ENCODE measurements around the gene BLTP3B. TPM values are rescaled to one million over a fixed set of nuclear protein-coding genes. Genes with fewer than 3 reads are reported as not detected.

The BLTP3B gene
- total and polyA plus RNA-seq, 4 donors, result 11.0 to 36.8 (median 18.6) TPM

DNA sequence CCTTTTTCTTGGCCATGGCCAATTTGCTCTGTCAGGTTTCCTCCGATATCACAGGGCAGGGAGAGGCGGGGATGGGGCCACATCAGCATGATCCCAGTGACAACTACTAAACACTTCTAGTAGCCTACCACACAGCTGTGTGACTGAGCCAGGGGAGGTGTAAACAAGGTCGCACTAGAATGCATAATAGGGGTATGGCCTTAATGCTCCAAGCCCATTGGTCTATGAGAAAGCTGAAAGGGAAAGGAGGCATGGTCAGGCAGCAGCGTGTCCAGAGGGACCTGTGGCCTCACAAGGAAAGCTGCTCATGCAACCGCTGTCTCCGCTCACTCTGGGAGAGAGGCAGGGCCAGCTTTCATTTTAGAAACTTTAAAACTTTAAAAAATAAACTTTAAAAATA, 30.4 kb upstream of the BLTP3B start:
- no peak overlapping the region for H3K4me3 ChIP-seq (ENCODE audit: low read depth in 1 of 3, low read length in 3 of 3)
- H3K4me1 ChIP-seq (ENCODE audit: control insufficient read depth in 4 of 4, insufficient read depth in 4 of 4, low read length in 3 of 4), result no peaks in the 10 kb centered on the region
- H3K27me3 ChIP-seq (ENCODE audit: control insufficient read depth in 4 of 4, insufficient read depth in 4 of 4, low read length in 3 of 4), result no peaks in the 10 kb centered on the region
- H3K9me3 ChIP-seq (ENCODE audit: control insufficient read depth in 4 of 4, low read length in 3 of 4), result no peaks in the 10 kb centered on the region
- DNase-seq (ENCODE audit: low spot score), result no peak
- 98% methylated on average over 6 of the region's 6 CpGs for WGBS
- H3K27ac ChIP-seq (ENCODE audit: low read depth in 1 of 2, low read length in 2 of 2), result no peak overlapping the region
- H3K36me3 ChIP-seq (ENCODE audit: control insufficient read depth in 4 of 4, insufficient read depth in 3 of 4, low read depth in 1 of 4, low read length in 3 of 4), result peaks cover 0 to 3% (median 0%) of the 10 kb centered on the region in 4 donors
- no peak overlapping the region for H3K9ac ChIP-seq (ENCODE audit: low read depth in 1 of 2, low read length in 2 of 2)
- TF ChIP-seq HNF4A (conservative IDR thresholded peaks at IDR 0.05), result no peak

DNA sequence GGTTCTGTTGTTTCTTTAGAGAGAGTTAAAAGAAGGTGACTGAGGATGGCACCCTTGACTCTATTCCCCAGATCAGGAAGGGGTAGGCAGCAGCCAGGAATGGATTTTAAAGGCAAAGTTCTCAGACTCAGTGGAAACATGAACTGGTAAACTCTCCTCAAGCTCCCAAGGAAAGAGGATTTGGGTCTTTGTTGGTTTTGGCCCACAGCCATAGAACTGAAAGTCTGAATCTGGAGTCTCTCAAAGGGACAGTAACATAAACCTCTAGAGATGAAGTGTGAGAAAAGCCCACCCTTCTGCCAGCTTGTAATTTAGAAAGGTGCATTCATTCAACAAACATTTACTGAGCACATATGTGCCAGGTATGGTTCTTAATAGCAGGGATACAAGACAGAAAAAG, 28.6 kb upstream of the BLTP3B start:
- no peak overlapping the region for H3K9ac ChIP-seq (ENCODE audit: low read depth in 1 of 2, low read length in 2 of 2)
- TF ChIP-seq SP1 (IDR thresholded peaks at IDR 0.05), result no peak
- TF ChIP-seq EGR1 (IDR thresholded peaks at IDR 0.05; ENCODE audit: low read depth in 2 of 2), result no peak
- H3K4me1 ChIP-seq (ENCODE audit: control insufficient read depth in 4 of 4, insufficient read depth in 4 of 4, low read length in 3 of 4), result no peaks in the 10 kb centered on the region
- H3K36me3 ChIP-seq (ENCODE audit: control insufficient read depth in 4 of 4, insufficient read depth in 3 of 4, low read depth in 1 of 4, low read length in 3 of 4), result peaks cover 0 to 3% (median under 1%) of the 10 kb centered on the region in 4 donors
- DNase-seq (ENCODE audit: low spot score), result no peak
- no peaks in the 10 kb centered on the region for H3K27me3 ChIP-seq (ENCODE audit: control insufficient read depth in 4 of 4, insufficient read depth in 4 of 4, low read length in 3 of 4)
- no peak overlapping the region for H3K27ac ChIP-seq (ENCODE audit: low read depth in 1 of 2, low read length in 2 of 2)
- H3K9me3 ChIP-seq (ENCODE audit: control insufficient read depth in 4 of 4, low read length in 3 of 4), result no peaks in the 10 kb centered on the region
- H3K4me3 ChIP-seq (ENCODE audit: low read depth in 1 of 3, low read length in 3 of 3), result no peak overlapping the region

DNA sequence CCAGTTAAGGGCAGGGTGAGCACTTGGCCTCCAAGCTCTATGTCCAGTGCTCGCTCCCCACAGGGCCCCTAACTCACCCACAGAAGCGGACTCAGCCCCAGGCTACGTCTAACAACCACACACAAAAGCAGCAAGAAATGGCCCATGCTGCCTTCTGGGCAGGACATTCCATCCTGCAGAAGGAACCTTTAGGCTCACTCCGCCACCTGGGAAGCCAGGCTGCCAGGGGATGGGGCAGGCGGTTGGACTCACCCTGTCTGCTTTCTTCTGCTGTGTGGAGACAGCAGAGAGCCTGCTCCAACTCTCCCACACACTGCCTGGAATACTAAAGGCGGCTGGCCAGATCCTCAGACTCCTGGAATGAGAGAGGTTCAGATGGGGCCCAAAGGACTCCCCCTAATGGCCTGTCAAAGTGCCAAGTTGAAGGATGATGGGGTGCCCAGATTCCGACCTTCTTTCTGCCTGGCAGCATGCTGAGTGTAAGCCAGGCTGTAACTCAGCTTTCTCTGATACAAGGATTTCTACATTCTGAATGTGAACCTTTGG, 27.7 kb upstream of the BLTP3B start:
- H3K27me3 ChIP-seq (ENCODE audit: control insufficient read depth in 4 of 4, insufficient read depth in 4 of 4, low read length in 3 of 4), result no peaks in the 10 kb centered on the region
- peaks cover 0 to 3% (median 2%) of the 10 kb centered on the region in 4 donors for H3K36me3 ChIP-seq (ENCODE audit: control insufficient read depth in 4 of 4, insufficient read depth in 3 of 4, low read depth in 1 of 4, low read length in 3 of 4)
- H3K27ac ChIP-seq (ENCODE audit: low read depth in 1 of 2, low read length in 2 of 2), result no peak overlapping the region
- WGBS, result 93% methylated on average over 7 of the region's 7 CpGs
- DNase-seq (ENCODE audit: low spot score), result no peak
- H3K9ac ChIP-seq (ENCODE audit: low read depth in 1 of 2, low read length in 2 of 2), result no peak overlapping the region
- H3K4me3 ChIP-seq (ENCODE audit: low read depth in 1 of 3, low read length in 3 of 3), result no peak overlapping the region
- H3K4me1 ChIP-seq (ENCODE audit: control insufficient read depth in 4 of 4, insufficient read depth in 4 of 4, low read length in 3 of 4), result no peaks in the 10 kb centered on the region
- no peaks in the 10 kb centered on the region for H3K9me3 ChIP-seq (ENCODE audit: control insufficient read depth in 4 of 4, low read length in 3 of 4)
- TF ChIP-seq YY1 (IDR thresholded peaks at IDR 0.05) (no peak), HNF4A (conservative IDR thresholded peaks at IDR 0.05) (no peak), RAD21 (IDR thresholded peaks at IDR 0.05) (no peak), TAF1 (conservative IDR thresholded peaks at IDR 0.05) (no peak), EGR1 (IDR thresholded peaks at IDR 0.05; ENCODE audit: low read depth in 2 of 2) (no peak), FOXA2 (IDR thresholded peaks at IDR 0.05) (no peak)
- TF ChIP-seq, protein P1, sequence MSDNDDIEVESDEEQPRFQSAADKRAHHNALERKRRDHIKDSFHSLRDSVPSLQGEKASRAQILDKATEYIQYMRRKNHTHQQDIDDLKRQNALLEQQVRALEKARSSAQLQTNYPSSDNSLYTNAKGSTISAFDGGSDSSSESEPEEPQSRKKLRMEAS (IDR thresholded peaks at IDR 0.05), result no peak
- TF ChIP-seq, protein P2, sequence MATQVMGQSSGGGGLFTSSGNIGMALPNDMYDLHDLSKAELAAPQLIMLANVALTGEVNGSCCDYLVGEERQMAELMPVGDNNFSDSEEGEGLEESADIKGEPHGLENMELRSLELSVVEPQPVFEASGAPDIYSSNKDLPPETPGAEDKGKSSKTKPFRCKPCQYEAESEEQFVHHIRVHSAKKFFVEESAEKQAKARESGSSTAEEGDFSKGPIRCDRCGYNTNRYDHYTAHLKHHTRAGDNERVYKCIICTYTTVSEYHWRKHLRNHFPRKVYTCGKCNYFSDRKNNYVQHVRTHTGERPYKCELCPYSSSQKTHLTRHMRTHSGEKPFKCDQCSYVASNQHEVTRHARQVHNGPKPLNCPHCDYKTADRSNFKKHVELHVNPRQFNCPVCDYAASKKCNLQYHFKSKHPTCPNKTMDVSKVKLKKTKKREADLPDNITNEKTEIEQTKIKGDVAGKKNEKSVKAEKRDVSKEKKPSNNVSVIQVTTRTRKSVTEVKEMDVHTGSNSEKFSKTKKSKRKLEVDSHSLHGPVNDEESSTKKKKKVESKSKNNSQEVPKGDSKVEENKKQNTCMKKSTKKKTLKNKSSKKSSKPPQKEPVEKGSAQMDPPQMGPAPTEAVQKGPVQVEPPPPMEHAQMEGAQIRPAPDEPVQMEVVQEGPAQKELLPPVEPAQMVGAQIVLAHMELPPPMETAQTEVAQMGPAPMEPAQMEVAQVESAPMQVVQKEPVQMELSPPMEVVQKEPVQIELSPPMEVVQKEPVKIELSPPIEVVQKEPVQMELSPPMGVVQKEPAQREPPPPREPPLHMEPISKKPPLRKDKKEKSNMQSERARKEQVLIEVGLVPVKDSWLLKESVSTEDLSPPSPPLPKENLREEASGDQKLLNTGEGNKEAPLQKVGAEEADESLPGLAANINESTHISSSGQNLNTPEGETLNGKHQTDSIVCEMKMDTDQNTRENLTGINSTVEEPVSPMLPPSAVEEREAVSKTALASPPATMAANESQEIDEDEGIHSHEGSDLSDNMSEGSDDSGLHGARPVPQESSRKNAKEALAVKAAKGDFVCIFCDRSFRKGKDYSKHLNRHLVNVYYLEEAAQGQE (IDR thresholded peaks at IDR 0.05), result no peak

DNA sequence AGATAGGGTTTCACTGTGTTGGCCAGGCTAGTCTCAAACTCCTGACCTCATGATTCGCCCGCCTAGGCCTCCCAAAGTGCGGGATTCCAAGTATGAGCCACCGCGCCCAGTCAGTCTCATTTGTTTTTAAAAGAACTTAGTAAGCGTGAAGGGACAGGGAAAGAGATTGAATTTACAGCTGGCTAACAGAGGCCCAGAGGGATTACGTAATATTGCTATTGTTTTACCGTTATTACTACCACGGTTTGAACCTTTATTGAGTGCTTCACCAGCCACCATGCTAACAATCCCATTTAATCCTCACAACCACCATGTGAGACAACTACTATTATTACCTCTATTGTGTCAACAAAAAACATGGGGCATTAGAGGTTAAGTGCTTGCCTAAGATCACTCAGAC, 26.7 kb upstream of the BLTP3B start:
- H3K4me3 ChIP-seq (ENCODE audit: low read depth in 1 of 3, low read length in 3 of 3), result no peak overlapping the region
- H3K9me3 ChIP-seq (ENCODE audit: control insufficient read depth in 4 of 4, low read length in 3 of 4), result no peaks in the 10 kb centered on the region
- 97% methylated on average over 9 of the region's 9 CpGs for WGBS
- DNase-seq (ENCODE audit: low spot score), result no peak
- peaks cover 0 to 3% (median 2%) of the 10 kb centered on the region in 4 donors for H3K36me3 ChIP-seq (ENCODE audit: control insufficient read depth in 4 of 4, insufficient read depth in 3 of 4, low read depth in 1 of 4, low read length in 3 of 4)
- H3K27me3 ChIP-seq (ENCODE audit: control insufficient read depth in 4 of 4, insufficient read depth in 4 of 4, low read length in 3 of 4), result no peaks in the 10 kb centered on the region
- H3K9ac ChIP-seq (ENCODE audit: low read depth in 1 of 2, low read length in 2 of 2), result no peak overlapping the region
- no peaks in the 10 kb centered on the region for H3K4me1 ChIP-seq (ENCODE audit: control insufficient read depth in 4 of 4, insufficient read depth in 4 of 4, low read length in 3 of 4)
- H3K27ac ChIP-seq (ENCODE audit: low read depth in 1 of 2, low read length in 2 of 2), result no peak overlapping the region
- TF ChIP-seq GABPA (IDR thresholded peaks at IDR 0.05 in 1 of 2, conservative IDR thresholded peaks at IDR 0.05 in 1 of 2) (no peak), FOXA2 (IDR thresholded peaks at IDR 0.05) (no peak), HNF4A (conservative IDR thresholded peaks at IDR 0.05) (no peak)
- TF ChIP-seq, protein P1 (IDR thresholded peaks at IDR 0.05), result no peak
- TF ChIP-seq, protein P3, sequence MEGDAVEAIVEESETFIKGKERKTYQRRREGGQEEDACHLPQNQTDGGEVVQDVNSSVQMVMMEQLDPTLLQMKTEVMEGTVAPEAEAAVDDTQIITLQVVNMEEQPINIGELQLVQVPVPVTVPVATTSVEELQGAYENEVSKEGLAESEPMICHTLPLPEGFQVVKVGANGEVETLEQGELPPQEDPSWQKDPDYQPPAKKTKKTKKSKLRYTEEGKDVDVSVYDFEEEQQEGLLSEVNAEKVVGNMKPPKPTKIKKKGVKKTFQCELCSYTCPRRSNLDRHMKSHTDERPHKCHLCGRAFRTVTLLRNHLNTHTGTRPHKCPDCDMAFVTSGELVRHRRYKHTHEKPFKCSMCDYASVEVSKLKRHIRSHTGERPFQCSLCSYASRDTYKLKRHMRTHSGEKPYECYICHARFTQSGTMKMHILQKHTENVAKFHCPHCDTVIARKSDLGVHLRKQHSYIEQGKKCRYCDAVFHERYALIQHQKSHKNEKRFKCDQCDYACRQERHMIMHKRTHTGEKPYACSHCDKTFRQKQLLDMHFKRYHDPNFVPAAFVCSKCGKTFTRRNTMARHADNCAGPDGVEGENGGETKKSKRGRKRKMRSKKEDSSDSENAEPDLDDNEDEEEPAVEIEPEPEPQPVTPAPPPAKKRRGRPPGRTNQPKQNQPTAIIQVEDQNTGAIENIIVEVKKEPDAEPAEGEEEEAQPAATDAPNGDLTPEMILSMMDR (IDR thresholded peaks at IDR 0.05; ENCODE audit: low read depth, low read length, missing input control), result no peak
- TF ChIP-seq, protein P4, sequence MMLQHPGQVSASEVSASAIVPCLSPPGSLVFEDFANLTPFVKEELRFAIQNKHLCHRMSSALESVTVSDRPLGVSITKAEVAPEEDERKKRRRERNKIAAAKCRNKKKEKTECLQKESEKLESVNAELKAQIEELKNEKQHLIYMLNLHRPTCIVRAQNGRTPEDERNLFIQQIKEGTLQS (IDR thresholded peaks at IDR 0.05), result no peak
- TF ChIP-seq, protein P2 (IDR thresholded peaks at IDR 0.05), result no peak

All from liver (tissue), 9 donors.